PFSK-1 (cell line): Measurements from ENCODE around the gene KCNMA1.

Experiments used
- FOXP2 ChIP-seq: optimal IDR thresholded peaks from 2 replicates; pipeline ENCODE3; 2011; ENCODE audit warnings: borderline replicate concordance, control low read depth, inconsistent platforms; ENCODE audit not compliant: insufficient read depth; ENCODE audit errors: extremely low read length, extremely low read depth
- POLR2AphosphoS5 ChIP-seq: IDR thresholded peaks from 2 replicates; pipeline ENCODE4 v1.6.1; 2012; ENCODE audit warnings: low read depth, mild to moderate bottlenecking, control low read depth, low read length, moderate library complexity
- SIN3A ChIP-seq: IDR thresholded peaks from 2 replicates; pipeline ENCODE4 v1.6.1; 2012; ENCODE audit warnings: mild to moderate bottlenecking, low read length, moderate library complexity, borderline replicate concordance; ENCODE audit not compliant: insufficient read depth
- TAF1 ChIP-seq: IDR thresholded peaks from 2 replicates; pipeline ENCODE4 v1.6.1; 2012; ENCODE audit warnings: low read length, control low read depth, borderline replicate concordance; ENCODE audit not compliant: insufficient read depth
- TF ChIP-seq, protein P1 (sequence below), 2 experiments: IDR thresholded peaks; 2 replicates each; pipeline versions ENCODE4 v1.6.1 to v1.8.0; 2011 to 2012; ENCODE audit warnings: low read depth in 2 of 2, low read length in 2 of 2, control low read depth in 1 of 2, inconsistent platforms in 1 of 2, mild to moderate bottlenecking in 1 of 2, moderate library complexity in 1 of 2; ENCODE audit not compliant: insufficient read depth in 1 of 2

The KCNMA1 gene

DNA sequence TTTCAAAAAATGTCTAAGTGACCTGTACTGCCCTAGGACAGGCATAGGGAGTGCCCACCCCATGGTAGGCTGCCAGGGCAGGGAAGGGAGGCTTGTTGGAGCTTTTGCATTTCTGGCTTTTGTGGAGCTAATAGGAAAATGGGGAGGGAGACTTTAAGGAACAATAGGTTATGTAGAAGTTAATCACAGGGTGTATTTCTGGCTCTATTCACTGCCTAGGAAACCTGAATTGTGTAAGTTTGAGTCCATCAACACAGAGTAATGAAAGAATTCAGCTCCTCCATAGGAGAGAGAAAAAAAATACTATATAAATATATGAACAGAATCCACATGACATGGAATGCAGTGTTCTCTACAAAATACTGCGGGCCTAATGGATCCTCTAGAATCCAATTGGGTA lies 661.5 kb downstream of the KCNMA1 start:
- no peak for TF ChIP-seq SIN3A
- no peak for TF ChIP-seq POLR2AphosphoS5
- no peak for TF ChIP-seq FOXP2
- TF ChIP-seq, protein P1, sequence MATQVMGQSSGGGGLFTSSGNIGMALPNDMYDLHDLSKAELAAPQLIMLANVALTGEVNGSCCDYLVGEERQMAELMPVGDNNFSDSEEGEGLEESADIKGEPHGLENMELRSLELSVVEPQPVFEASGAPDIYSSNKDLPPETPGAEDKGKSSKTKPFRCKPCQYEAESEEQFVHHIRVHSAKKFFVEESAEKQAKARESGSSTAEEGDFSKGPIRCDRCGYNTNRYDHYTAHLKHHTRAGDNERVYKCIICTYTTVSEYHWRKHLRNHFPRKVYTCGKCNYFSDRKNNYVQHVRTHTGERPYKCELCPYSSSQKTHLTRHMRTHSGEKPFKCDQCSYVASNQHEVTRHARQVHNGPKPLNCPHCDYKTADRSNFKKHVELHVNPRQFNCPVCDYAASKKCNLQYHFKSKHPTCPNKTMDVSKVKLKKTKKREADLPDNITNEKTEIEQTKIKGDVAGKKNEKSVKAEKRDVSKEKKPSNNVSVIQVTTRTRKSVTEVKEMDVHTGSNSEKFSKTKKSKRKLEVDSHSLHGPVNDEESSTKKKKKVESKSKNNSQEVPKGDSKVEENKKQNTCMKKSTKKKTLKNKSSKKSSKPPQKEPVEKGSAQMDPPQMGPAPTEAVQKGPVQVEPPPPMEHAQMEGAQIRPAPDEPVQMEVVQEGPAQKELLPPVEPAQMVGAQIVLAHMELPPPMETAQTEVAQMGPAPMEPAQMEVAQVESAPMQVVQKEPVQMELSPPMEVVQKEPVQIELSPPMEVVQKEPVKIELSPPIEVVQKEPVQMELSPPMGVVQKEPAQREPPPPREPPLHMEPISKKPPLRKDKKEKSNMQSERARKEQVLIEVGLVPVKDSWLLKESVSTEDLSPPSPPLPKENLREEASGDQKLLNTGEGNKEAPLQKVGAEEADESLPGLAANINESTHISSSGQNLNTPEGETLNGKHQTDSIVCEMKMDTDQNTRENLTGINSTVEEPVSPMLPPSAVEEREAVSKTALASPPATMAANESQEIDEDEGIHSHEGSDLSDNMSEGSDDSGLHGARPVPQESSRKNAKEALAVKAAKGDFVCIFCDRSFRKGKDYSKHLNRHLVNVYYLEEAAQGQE (IDR thresholded peaks at IDR 0.05; ENCODE audit: insufficient read depth in 1 of 2, low read depth in 2 of 2, low read length in 2 of 2): no peak
- no peak for TF ChIP-seq TAF1

DNA sequence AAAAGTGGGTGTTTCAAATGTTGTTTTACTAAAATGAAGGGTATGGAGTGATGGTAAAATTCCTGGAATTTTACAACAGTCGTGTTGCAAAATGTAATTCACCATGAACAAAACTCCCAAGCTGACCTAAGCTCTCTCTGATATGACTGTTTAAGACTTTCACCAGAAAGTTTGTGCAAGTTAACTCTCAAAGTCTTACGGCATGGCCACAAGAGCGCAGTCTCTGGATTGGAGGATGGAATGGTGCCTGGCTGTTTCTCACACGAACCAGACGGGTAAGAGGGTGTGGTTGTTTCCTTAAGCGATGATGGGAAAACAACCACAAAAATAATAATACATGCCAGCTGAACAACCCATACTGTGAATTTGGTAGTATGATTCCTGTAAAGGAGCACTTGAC lies 662.5 kb downstream of the KCNMA1 start:
- TF ChIP-seq, protein P1 (IDR thresholded peaks at IDR 0.05; ENCODE audit: insufficient read depth in 1 of 2, low read depth in 2 of 2, low read length in 2 of 2): no peak
- TF ChIP-seq SIN3A: no peak
- no peak for TF ChIP-seq FOXP2
- no peak for TF ChIP-seq TAF1
- TF ChIP-seq POLR2AphosphoS5: no peak

DNA sequence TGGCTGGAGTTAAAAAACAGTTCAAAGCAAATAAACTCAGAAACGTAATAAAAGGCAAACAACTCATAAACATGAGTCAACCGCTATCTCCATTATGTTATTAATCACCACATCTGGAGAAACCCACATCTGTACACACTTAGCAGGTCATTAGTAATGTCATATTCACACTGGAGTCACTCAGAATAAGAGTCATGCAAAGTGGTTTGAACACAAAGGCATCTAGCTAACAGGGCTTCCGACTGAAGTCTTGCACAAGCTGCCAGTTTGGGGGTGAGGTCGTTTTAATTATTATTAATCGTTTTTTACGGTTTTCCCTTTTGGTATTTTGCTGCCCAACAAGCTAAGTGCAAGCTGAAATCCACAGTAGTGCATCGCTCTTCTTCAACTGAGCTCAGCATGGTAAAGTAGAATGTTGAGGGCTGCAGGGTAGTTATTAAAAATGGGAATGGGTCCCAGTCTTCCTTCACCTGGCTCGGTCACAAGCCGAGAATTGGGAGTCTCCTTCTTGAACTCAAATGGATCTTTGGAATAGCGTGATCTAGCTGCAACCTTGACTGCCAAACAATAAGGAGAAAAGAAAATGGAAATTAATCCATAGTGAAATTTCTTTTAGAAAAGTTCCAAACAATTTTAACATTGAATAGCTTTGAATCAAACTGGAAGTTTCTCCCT lies 663.5 kb downstream of the KCNMA1 start:
- no peak for TF ChIP-seq SIN3A

DNA sequence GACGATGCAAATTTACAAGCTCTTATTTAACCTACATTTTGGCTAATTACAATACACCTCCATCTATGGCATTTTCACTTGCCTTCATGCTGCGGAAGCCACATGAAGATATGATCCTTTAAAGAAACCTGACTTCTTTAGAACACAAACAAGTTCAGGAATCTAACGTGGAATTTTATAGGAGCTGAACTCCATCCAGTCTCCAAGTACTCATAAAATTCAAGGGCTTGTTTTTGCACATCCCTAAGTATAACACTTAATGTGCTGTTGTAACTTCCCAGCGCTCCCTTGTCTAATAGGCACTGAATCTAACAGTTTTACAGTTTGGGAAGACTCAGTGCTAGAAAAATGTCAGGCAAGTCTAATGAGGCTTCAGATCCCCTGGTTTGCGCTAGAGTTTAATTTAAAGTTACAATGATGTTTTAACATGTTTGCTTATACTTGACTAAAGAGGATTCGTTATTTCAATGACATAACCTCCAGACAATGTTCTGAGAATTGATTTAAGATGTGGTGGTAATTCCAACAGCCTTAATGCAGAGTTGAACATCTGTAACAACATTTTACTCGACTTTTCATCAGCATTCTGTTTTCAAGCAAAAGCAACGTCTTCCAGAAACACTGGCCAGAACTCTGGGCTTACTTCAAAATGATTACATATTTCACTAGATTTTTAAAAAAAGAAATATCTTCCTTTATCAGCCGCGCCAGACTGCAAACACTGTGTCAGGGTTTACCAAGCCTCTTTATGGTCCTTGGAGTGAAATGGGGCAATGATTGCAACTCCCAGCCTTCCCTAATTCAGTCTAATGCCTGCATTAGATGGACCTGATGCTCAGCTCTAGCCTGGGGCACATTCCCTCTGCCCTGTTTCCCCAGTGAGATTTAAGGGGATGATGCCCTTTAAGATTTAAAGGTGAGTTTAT lies 664.3 kb downstream of the KCNMA1 start:
- TF ChIP-seq, protein P1 (IDR thresholded peaks at IDR 0.05; ENCODE audit: insufficient read depth in 1 of 2, low read depth in 2 of 2, low read length in 2 of 2): no peak
- no peak for TF ChIP-seq TAF1
- no peak for TF ChIP-seq SIN3A
- TF ChIP-seq POLR2AphosphoS5: no peak
- no peak for TF ChIP-seq FOXP2

DNA sequence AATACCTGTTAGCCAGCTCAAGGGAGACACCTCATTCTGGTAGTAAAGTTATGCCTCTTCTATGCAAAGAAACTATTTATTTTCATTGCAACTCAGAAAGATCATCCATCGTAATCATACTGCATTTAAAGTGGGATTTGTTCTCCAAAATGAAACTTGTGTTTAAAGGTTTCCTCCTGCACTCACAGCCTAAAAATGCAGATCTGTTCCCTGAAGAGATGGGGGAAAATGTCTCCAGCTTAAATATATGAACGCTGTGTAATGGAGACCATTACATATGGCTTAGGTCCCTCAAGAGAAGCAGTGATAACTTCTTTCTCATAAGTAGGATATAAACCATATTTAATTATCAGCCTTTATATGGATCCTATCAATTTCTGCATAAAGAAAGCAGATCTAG lies 665.1 kb downstream of the KCNMA1 start:
- TF ChIP-seq SIN3A (no peak), FOXP2 (no peak), TAF1 (no peak), POLR2AphosphoS5 (no peak)
- TF ChIP-seq, protein P1 (IDR thresholded peaks at IDR 0.05; ENCODE audit: insufficient read depth in 1 of 2, low read depth in 2 of 2, low read length in 2 of 2): no peak
